SK-N-SH (cell line): ENCODE results near the gene SLC35F1. TPM values are rescaled to one million over a fixed set of nuclear protein-coding genes. Genes with fewer than 3 reads are reported as not detected.

Experiments
- CTCF ChIA-PET: fragments of 300-600, 350-600 bp; formaldehyde crosslinking; extraction: SDS; loops from one replicate; lab custom pipeline; 2021; lab: Yijun Ruan, JAX
- POLR2A ChIA-PET: fragments of 350-600 bp; sonication (Branson Sonifier 250); formaldehyde crosslinking; extraction: SDS; loops from one replicate; lab custom pipeline; 2020; ENCODE audit warnings: antibody characterized with exemption, inconsistent platforms; lab: Yijun Ruan, JAX
- DNase-seq: peaks from one replicate; pipeline ENCODE4 v3.0.0; 2012
- H2AFZ ChIP-seq: fragments of 200-600 bp; sonication (generic); 2 replicates; pipeline ENCODE4 v1.8.1; 2016; ENCODE audit warnings: antibody characterized with exemption, mild to moderate bottlenecking, low read depth
- H3F3A ChIP-seq: fragments of 200-600 bp; sonication (generic); replicated peaks from 2 replicates; pipeline ENCODE3; 2016; ENCODE audit warnings: antibody characterized with exemption, mild to moderate bottlenecking; ENCODE audit not compliant: insufficient read depth
- H3K27ac ChIP-seq, 2 experiments: fragments of 200-500 bp in 1 of 2; fragments of 200-600 bp in 1 of 2; sonication (Bioruptor generic) in 1 of 2; sonication (generic), shearing (Covaris generic) in 1 of 2; 2 replicates each; pipeline versions ENCODE4 v1.5.1 to v1.6.1; 2014 to 2016; ENCODE audit warnings: low read depth in 2 of 2, inconsistent platforms in 1 of 2, low read length in 1 of 2, mild to moderate bottlenecking in 1 of 2, mixed read lengths in 1 of 2
- H3K27me3 ChIP-seq: fragments of 200-600 bp; sonication (generic), shearing (Covaris generic); 2 replicates; pipeline ENCODE4 v1.6.1; 2016; ENCODE audit warnings: mixed run types; ENCODE audit not compliant: insufficient read depth
- H3K36me3 ChIP-seq, 2 experiments: fragments of 200-500 bp in 1 of 2; fragments of 200-600 bp in 1 of 2; sonication (Bioruptor generic) in 1 of 2; sonication (generic) in 1 of 2; replicated peaks in 1 of 2; 2 replicates each; pipeline versions ENCODE3 to v1.5.1; 2014 to 2016; ENCODE audit warnings: low read length in 1 of 2, mild to moderate bottlenecking in 1 of 2; ENCODE audit not compliant: insufficient read depth in 2 of 2, control insufficient read depth in 1 of 2
- H3K4me1 ChIP-seq, 2 experiments: fragments of 200-500 bp in 1 of 2; fragments of 200-600 bp in 1 of 2; sonication (Bioruptor generic) in 1 of 2; sonication (generic), shearing (Covaris generic) in 1 of 2; 2 replicates each; pipeline versions ENCODE4 v1.5.1 to v1.6.1; 2014 to 2016; ENCODE audit warnings: low read depth in 1 of 2, low read length in 1 of 2, mixed run types in 1 of 2; ENCODE audit not compliant: insufficient read depth in 2 of 2, control insufficient read depth in 1 of 2
- H3K4me2 ChIP-seq: fragments of 200-600 bp; sonication (generic), shearing (Covaris generic); 2 replicates; pipeline ENCODE4 v1.6.1; 2017; ENCODE audit warnings: mixed run types
- H3K4me3 ChIP-seq, 2 experiments: fragments of 200-500 bp in 1 of 2; fragments of 200-600 bp in 1 of 2; sonication (Bioruptor generic) in 1 of 2; sonication (generic), shearing (Covaris generic) in 1 of 2; 2 replicates each; pipeline versions ENCODE4 v1.5.1 to v1.8.1; 2014 to 2016; ENCODE audit warnings: low read depth in 2 of 2, inconsistent platforms in 1 of 2, low read length in 1 of 2, mild to moderate bottlenecking in 1 of 2, mixed read lengths in 1 of 2, moderate library complexity in 1 of 2
- H3K79me2 ChIP-seq: fragments of 200-600 bp; sonication (generic); 2 replicates; pipeline ENCODE4 v1.8.1; 2017; ENCODE audit warnings: mild to moderate bottlenecking; ENCODE audit not compliant: insufficient read depth
- H3K9ac ChIP-seq: fragments of 200-600 bp; sonication (generic); 2 replicates; pipeline ENCODE4 v1.6.1; 2017; ENCODE audit warnings: mixed run types
- H3K9me2 ChIP-seq: fragments of 200-600 bp; sonication (generic); 2 replicates; pipeline ENCODE4 v1.6.1; 2017; ENCODE audit warnings: mixed run types
- H3K9me3 ChIP-seq: fragments of 200-600 bp; sonication (generic); 2 replicates; pipeline ENCODE4 v1.6.1; 2017; ENCODE audit warnings: mixed run types, mild to moderate bottlenecking, moderate library complexity
- H4K20me1 ChIP-seq: fragments of 200-600 bp; sonication (generic); 2 replicates; pipeline ENCODE4 v1.6.1; 2017; ENCODE audit warnings: mild to moderate bottlenecking, mixed run types; ENCODE audit not compliant: insufficient read depth
- EP300 ChIP-seq, 2 experiments: IDR thresholded peaks; 2 replicates each; pipeline versions ENCODE4 v1.4.0 to v1.6.1; 2012; ENCODE audit warnings: borderline replicate concordance in 1 of 2, low read depth in 1 of 2, low read length in 1 of 2
- FOSL2 ChIP-seq: IDR thresholded peaks from 2 replicates; pipeline ENCODE4 v1.4.0; 2012; ENCODE audit warnings: low read depth, mild to moderate bottlenecking, moderate library complexity, borderline replicate concordance
- FOXJ3 ChIP-seq: sonication (generic); formaldehyde crosslinking; IDR thresholded peaks from 2 replicates; pipeline ENCODE4 v1.5.1; 2020; ENCODE audit warnings: mild to moderate bottlenecking, missing genetic modification reagents
- FOXM1 ChIP-seq: IDR thresholded peaks from 2 replicates; pipeline ENCODE4 v1.4.0; 2012; ENCODE audit warnings: low read depth, mild to moderate bottlenecking
- GABPA ChIP-seq: IDR thresholded peaks from 2 replicates; pipeline ENCODE4 v1.4.0; 2012; ENCODE audit warnings: low read depth, mild to moderate bottlenecking
- JUND ChIP-seq: IDR thresholded peaks from 2 replicates; pipeline ENCODE4 v1.4.0; 2012
- NRF1 ChIP-seq: IDR thresholded peaks from 2 replicates; pipeline ENCODE4 v1.6.1; 2012; ENCODE audit warnings: low read depth, mild to moderate bottlenecking, low read length
- RAD21 ChIP-seq: IDR thresholded peaks from 2 replicates; pipeline ENCODE4 v1.6.1; 2012; ENCODE audit warnings: mild to moderate bottlenecking, low read length
- RFX5 ChIP-seq: IDR thresholded peaks from 2 replicates; pipeline ENCODE4 v1.6.1; 2012; ENCODE audit warnings: mild to moderate bottlenecking, improper control_type of control experiment, low read length
- RXRA ChIP-seq: IDR thresholded peaks from 2 replicates; pipeline ENCODE4 v1.4.0; 2012; ENCODE audit warnings: low read depth, mild to moderate bottlenecking, borderline replicate concordance
- SIN3A ChIP-seq: IDR thresholded peaks from 2 replicates; pipeline ENCODE4 v1.6.1; 2012; ENCODE audit warnings: low read depth, mild to moderate bottlenecking, low read length, moderate library complexity, borderline replicate concordance
- SMC3 ChIP-seq: IDR thresholded peaks from 2 replicates; pipeline ENCODE4 v1.6.1; 2012; ENCODE audit warnings: low read depth, low read length, improper control_type of control experiment
- TAF1 ChIP-seq: IDR thresholded peaks from 2 replicates; pipeline ENCODE4 v1.6.1; 2012; ENCODE audit warnings: low read depth, mild to moderate bottlenecking, low read length, moderate library complexity, borderline replicate concordance
- TCF12 ChIP-seq: IDR thresholded peaks from 2 replicates; pipeline ENCODE4 v1.4.0; 2012
- TEAD4 ChIP-seq: IDR thresholded peaks from 2 replicates; pipeline ENCODE4 v1.4.0; 2012; ENCODE audit warnings: mild to moderate bottlenecking, borderline replicate concordance; ENCODE audit not compliant: insufficient read depth
- WGBS: methylation state at CpG from one replicate; pipeline ENCODE4 v1.1.6; 2017; ENCODE audit warnings: low lambda C conversion rate; 5-methylcytosine and 5-hydroxymethylcytosine counted together
- polyA plus RNA-seq, 3 experiments: library from polyadenylated mRNA; depleted of rRNA; stranded (reverse); fragments of >200 nt; gene quantifications; 2 replicates each; pipeline ENCODE4 v1.2.3, GENCODE V29; 2012
- TF ChIP-seq, protein P1 (sequence below): IDR thresholded peaks from 2 replicates; pipeline ENCODE4; 2012
- TF ChIP-seq, protein P2 (sequence below): fragments of 200-600 bp; sonication (generic); IDR thresholded peaks from 2 replicates; pipeline ENCODE4 v1.6.1; 2017; ENCODE audit warnings: antibody characterized with exemption, mild to moderate bottlenecking, moderate library complexity

SLC35F1 gene
- polyA plus RNA-seq, 1 of the 3 experiments (the other 2 are of a cell fraction), result under 0.01 TPM

GRCh38 chr6:118249680-118250079, 342.6 kb downstream of the SLC35F1 start:
- Histone ChIP-seq H3K9ac (no peak overlapping the region), H3K27me3 (no peaks in the 10 kb centered on the region), H3K4me1 (no peaks in the 10 kb centered on the region; a peak in 2 of 4 replicates), H3K27ac (no peak overlapping the region), H2AFZ (no peak overlapping the region), H4K20me1 (no peaks in the 10 kb centered on the region), H3K36me3 (no peaks in the 10 kb centered on the region), H3K9me2 (no peaks in the 10 kb centered on the region), H3K79me2 (no peaks in the 10 kb centered on the region), H3K9me3 (no peaks in the 10 kb centered on the region), H3K4me3 (no peak overlapping the region)
- POLR2A ChIA-PET, result no interaction called here
- 0% methylated on average over 5 of the region's 5 CpGs for WGBS
- DNase-seq, result no peak
- TF ChIP-seq FOSL2 (no peak), TAF1 (no peak), RFX5 (no peak), EP300 (IDR thresholded peaks at IDR 0.05; ENCODE audit: borderline replicate concordance in 1 of 2, low read depth in 1 of 2, low read length in 1 of 2) (no peak), TCF12 (no peak), RXRA (no peak), FOXM1 (no peak), FOXJ3 (CRISPR knock-in tag) (no peak), GABPA (no peak), RAD21 (no peak), SMC3 (no peak), SIN3A (no peak), TEAD4 (no peak), NRF1 (no peak)
- TF ChIP-seq, protein P1, sequence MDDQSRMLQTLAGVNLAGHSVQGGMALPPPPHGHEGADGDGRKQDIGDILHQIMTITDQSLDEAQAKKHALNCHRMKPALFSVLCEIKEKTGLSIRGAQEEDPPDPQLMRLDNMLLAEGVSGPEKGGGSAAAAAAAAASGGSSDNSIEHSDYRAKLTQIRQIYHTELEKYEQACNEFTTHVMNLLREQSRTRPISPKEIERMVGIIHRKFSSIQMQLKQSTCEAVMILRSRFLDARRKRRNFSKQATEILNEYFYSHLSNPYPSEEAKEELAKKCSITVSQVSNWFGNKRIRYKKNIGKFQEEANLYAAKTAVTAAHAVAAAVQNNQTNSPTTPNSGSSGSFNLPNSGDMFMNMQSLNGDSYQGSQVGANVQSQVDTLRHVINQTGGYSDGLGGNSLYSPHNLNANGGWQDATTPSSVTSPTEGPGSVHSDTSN, result no peak
- TF ChIP-seq, all 33 proteins: peak for 0
- CTCF ChIA-PET, result no interaction called here
- Histone ChIP-seq H3K4me2 (no peak overlapping the region), H3F3A (no peaks in the 10 kb centered on the region)

GRCh38 chr6:118252474-118252873, 345.4 kb downstream of the SLC35F1 start:
- Histone ChIP-seq H3K9ac (no peak overlapping the region), H3K9me2 (no peaks in the 10 kb centered on the region), H3K4me1 (no peaks in the 10 kb centered on the region; a peak in 1 of 4 replicates), H3K36me3 (no peaks in the 10 kb centered on the region), H3K27me3 (no peaks in the 10 kb centered on the region), H3K4me3 (no peak overlapping the region), H3K9me3 (no peaks in the 10 kb centered on the region), H4K20me1 (no peaks in the 10 kb centered on the region), H3F3A (no peaks in the 10 kb centered on the region), H3K4me2 (no peak overlapping the region), H2AFZ (no peak overlapping the region), H3K27ac (no peak overlapping the region), H3K79me2 (no peaks in the 10 kb centered on the region)
- TF ChIP-seq, protein P1, result no peak
- TF ChIP-seq JUND (no peak), TEAD4 (no peak), RAD21 (no peak)
- TF ChIP-seq, protein P2, sequence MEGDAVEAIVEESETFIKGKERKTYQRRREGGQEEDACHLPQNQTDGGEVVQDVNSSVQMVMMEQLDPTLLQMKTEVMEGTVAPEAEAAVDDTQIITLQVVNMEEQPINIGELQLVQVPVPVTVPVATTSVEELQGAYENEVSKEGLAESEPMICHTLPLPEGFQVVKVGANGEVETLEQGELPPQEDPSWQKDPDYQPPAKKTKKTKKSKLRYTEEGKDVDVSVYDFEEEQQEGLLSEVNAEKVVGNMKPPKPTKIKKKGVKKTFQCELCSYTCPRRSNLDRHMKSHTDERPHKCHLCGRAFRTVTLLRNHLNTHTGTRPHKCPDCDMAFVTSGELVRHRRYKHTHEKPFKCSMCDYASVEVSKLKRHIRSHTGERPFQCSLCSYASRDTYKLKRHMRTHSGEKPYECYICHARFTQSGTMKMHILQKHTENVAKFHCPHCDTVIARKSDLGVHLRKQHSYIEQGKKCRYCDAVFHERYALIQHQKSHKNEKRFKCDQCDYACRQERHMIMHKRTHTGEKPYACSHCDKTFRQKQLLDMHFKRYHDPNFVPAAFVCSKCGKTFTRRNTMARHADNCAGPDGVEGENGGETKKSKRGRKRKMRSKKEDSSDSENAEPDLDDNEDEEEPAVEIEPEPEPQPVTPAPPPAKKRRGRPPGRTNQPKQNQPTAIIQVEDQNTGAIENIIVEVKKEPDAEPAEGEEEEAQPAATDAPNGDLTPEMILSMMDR, result 0 out of 2 replicates have a peak, but pooled peaks have one; percentile 14
- ChIA-PET POLR2A (no interaction called here), CTCF (interaction anchor here (0.8 to 0.9 kb wide), 2 partner anchors 9 to 12 kb away, joined by 3 read pairs; no protein-coding TSS in a partner anchor)
- DNase-seq, result no peak
- WGBS, result 75% methylated on average over 1 of the region's 1 CpG
